Ectodermal cell (in vitro differentiated cells): ENCODE data around the gene DNMBP.
"Not testable (repeated sequence)": the region's sequence is repeated elsewhere in the genome, so short reads cannot be mapped to it uniquely, and the experiment has no call there.

ENCODE experiments used
- H3K27ac ChIP-seq: 2 replicates; pipeline ENCODE4 v1.7.0; 2013; ENCODE audit warnings: mild to moderate bottlenecking, low read depth, low read length; ENCODE audit not compliant: insufficient read depth, poor library complexity, severe bottlenecking
- H3K27me3 ChIP-seq: 2 replicates; pipeline ENCODE4 v1.7.0; 2013; ENCODE audit warnings: mild to moderate bottlenecking, low read length; ENCODE audit not compliant: insufficient read depth, control insufficient read depth, poor library complexity, severe bottlenecking
- H3K36me3 ChIP-seq: one replicate; pipeline ENCODE4 v1.7.0; 2013; ENCODE audit warnings: low read length; ENCODE audit not compliant: control insufficient read depth, insufficient read depth
- H3K4me1 ChIP-seq: one replicate; pipeline ENCODE4 v1.7.0; 2013; ENCODE audit warnings: low read length; ENCODE audit not compliant: control insufficient read depth, insufficient read depth
- H3K4me3 ChIP-seq: 2 replicates; pipeline ENCODE4 v1.7.0; 2013; ENCODE audit warnings: low read depth, low read length, control low read depth; ENCODE audit not compliant: insufficient read depth
- H3K9me3 ChIP-seq: 2 replicates; pipeline ENCODE4 v1.7.0; 2013; ENCODE audit warnings: mild to moderate bottlenecking, low read length, moderate library complexity; ENCODE audit not compliant: control insufficient read depth
- WGBS, 2 experiments: methylation state at CpG; one replicate each; pipeline ENCODE4 v1.1.7; 2013; ENCODE audit warnings: missing lambda C conversion rate in 2 of 2; 5-methylcytosine and 5-hydroxymethylcytosine counted together

Gene DNMBP

GRCh38 chr10:99916776-99917175 lies 93.0 kb downstream of the DNMBP start:
- Histone ChIP-seq H3K36me3 (no peaks in the 10 kb centered on the region), H3K4me1 (peaks cover 19% of the 10 kb centered on the region), H3K9me3 (no peaks in the 10 kb centered on the region), H3K27ac (no peak overlapping the region), H3K4me3 (no peak overlapping the region), H3K27me3 (no peaks in the 10 kb centered on the region)
- 80 to 91% methylated on average over 5 of the region's 5 CpGs for WGBS, 2 experiments

DNA sequence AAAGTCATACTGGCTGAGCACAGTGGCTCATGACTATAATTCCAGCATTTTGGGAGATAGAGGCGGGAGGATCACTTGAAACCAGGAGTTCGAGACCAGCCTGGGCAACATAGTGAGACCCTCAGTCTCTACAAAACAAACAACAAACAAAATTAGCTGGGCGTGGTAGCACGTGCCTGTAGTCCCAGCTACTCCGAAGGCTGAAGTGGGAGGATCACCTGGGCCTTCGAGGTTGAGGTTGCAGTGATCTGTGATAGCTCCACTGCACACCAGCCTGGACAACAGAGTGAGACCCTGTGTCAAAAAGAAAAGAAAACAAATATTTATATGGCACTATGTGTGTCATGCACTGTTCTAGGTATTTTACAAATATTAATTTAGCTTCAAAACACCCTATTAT lies 94.3 kb downstream of the DNMBP start:
- H3K4me1 ChIP-seq: peaks cover 20% of the 10 kb centered on the region
- no peak overlapping the region for H3K4me3 ChIP-seq
- no peaks in the 10 kb centered on the region for H3K9me3 ChIP-seq
- WGBS, 2 experiments: 91 to 95% methylated on average over 6 of the region's 6 CpGs
- H3K27ac ChIP-seq: no peak overlapping the region
- H3K27me3 ChIP-seq: no peaks in the 10 kb centered on the region
- H3K36me3 ChIP-seq: no peaks in the 10 kb centered on the region

DNA sequence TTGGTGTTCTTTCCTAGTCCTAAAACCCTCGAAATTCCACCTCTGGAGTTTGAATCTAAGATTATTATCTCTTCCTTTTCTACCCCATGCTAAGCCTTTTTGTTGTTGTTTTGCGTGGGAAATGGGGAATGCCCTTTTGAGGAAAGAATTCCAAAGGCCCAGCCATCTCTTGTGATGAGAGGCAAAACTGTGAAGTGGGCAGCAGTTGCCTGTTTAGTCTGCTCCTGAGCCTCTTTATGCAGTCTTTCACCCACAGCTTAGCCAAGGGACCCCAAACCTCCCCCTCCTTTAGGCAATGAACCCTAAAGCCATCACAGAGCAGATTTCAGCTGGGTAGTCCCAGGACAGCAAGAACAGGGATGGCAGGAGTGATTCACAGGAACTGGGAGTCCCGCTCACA lies 95.5 kb downstream of the DNMBP start:
- H3K9me3 ChIP-seq: no peaks in the 10 kb centered on the region
- H3K27ac ChIP-seq: peak overlapping the region; percentile 95
- no peaks in the 10 kb centered on the region for H3K27me3 ChIP-seq
- 25 to 28% methylated on average over 3 of the region's 3 CpGs for WGBS, 2 experiments
- no peak overlapping the region for H3K4me3 ChIP-seq
- H3K36me3 ChIP-seq: no peaks in the 10 kb centered on the region
- H3K4me1 ChIP-seq: peaks cover 21% of the 10 kb centered on the region

DNA sequence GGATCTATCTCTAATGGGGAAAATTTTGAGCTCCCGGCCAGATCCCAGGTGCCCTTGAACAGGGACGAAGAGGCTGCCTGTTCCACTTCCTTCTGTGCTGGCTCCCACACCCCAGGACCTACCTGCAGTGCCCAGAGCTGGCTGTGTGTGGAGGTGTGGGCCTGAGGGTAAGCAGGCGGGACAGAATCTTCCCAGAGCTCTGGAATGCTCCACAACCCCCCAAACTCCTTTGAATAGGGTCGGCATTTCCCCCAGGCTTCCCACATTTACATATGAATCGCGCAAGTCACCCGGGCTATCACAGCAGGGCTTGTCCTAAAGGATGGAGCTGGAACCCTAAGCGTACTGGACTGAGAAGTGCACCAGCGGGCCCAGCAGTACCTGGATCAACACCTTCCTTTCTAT lies 95.9 kb downstream of the DNMBP start:
- H3K9me3 ChIP-seq: no peaks in the 10 kb centered on the region
- H3K36me3 ChIP-seq: no peaks in the 10 kb centered on the region
- peaks cover 17% of the 10 kb centered on the region for H3K4me1 ChIP-seq
- WGBS, 2 experiments: 0 to 1% methylated on average over 9 of the region's 9 CpGs
- no peaks in the 10 kb centered on the region for H3K27me3 ChIP-seq
- peak overlapping the region; percentile 95 for H3K27ac ChIP-seq
- H3K4me3 ChIP-seq: peak overlapping the region; percentile 69

GRCh38 chr10:99912041-99912440 lies 97.7 kb downstream of the DNMBP start:
- Histone ChIP-seq H3K9me3 (no peaks in the 10 kb centered on the region), H3K27me3 (no peaks in the 10 kb centered on the region), H3K27ac (no peak overlapping the region), H3K36me3 (peaks cover 9% of the 10 kb centered on the region), H3K4me3 (peak overlapping the region; percentile 69), H3K4me1 (peaks cover 12% of the 10 kb centered on the region)

DNA sequence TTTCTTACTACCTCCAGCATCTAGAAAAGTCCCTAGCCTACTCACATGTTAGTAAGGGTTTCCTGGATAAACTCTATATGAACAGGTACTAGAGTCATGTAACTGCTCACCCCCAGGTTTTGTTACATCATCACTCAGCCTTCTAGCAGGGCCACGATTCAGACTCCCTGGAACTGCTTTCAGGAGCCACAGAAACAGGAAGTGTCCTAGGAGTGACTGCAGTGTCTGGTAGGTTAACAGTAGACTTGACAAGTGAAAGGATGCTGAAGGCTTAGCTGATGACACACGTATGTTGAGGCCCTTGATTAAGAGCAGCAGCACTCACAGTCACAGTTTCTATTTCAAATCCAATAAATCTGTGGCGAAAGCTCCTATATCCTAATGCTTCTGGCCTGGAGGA lies 101.2 kb downstream of the DNMBP start:
- no peaks in the 10 kb centered on the region for H3K9me3 ChIP-seq
- H3K4me1 ChIP-seq: peaks cover 4% of the 10 kb centered on the region
- peaks cover 35% of the 10 kb centered on the region for H3K36me3 ChIP-seq
- no peaks in the 10 kb centered on the region for H3K27me3 ChIP-seq
- WGBS, 2 experiments: 94 to 95% methylated on average over 3 of the region's 3 CpGs
- H3K4me3 ChIP-seq: no peak overlapping the region
- H3K27ac ChIP-seq: no peak overlapping the region

DNA sequence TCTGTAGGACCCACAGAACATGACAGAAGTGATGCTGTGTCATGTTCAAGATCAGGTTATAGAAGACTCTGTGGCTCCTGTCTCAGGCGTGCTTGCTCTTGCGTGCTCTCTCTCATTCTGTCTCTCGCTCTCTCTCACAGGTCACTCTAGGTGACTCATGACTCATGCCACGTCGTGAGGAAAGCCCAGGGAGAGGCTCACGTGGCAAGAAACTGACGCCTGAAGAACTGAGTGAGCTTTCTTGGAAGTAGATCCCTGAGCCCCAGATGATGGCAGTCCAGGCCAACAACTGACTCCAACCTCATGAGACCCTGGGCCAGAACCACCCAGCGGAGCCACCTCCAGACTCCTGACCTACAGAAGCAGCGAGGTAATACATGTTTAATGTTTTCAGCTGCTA lies 103.3 kb downstream of the DNMBP start:
- H3K4me3 ChIP-seq: no peak overlapping the region
- WGBS, 2 experiments: 90 to 91% methylated on average over 9 of the region's 9 CpGs
- H3K4me1 ChIP-seq: peaks cover 4% of the 10 kb centered on the region
- H3K27ac ChIP-seq: no peak overlapping the region
- no peaks in the 10 kb centered on the region for H3K27me3 ChIP-seq
- H3K9me3 ChIP-seq: no peaks in the 10 kb centered on the region
- peaks cover 36% of the 10 kb centered on the region for H3K36me3 ChIP-seq

DNA sequence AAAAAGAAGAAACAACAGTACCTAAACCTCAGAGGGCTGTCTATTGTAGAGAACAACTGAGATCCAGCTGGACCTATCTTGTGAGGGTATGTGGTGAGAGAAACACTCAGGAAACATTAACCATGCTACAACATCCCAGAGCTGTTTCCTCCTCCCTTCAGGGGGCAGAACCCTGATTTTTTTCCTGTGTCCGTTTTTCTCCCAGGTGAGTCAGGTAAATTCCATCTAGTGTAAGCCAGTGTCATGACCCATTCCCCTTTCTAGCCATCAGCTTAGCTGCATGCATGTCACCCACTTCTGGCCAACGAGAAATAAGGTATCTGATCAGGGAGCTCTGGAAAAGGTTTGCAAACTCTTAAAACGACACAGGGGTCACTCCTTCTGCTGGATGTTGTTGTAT lies 103.8 kb downstream of the DNMBP start:
- 93 to 94% methylated on average over 3 of the region's 3 CpGs for WGBS, 2 experiments
- Histone ChIP-seq H3K4me1 (peaks cover 4% of the 10 kb centered on the region), H3K27me3 (no peaks in the 10 kb centered on the region), H3K36me3 (peaks cover 39% of the 10 kb centered on the region), H3K4me3 (no peak overlapping the region), H3K27ac (no peak overlapping the region), H3K9me3 (no peaks in the 10 kb centered on the region)

DNA sequence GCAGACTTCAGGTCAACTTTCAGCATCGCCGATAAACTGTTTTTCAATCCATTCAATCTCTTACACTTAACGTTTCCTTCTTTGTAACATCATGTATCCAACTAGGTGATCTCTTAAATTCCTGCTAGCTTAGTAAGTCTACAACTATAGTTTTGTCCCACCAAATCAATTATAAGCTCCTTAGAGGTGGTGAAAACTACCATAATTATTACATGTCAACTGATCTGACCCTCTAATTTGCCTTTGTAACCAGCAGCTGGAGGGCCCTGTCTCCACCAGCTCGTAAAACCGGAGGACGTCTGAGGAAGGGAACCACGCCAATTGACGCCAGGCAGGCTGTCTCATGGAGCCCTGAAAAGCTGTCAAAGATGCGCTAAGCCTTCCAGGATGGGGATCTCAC lies 113.9 kb downstream of the DNMBP start:
- WGBS, 2 experiments: 95 to 96% methylated on average over 9 of the region's 9 CpGs
- no peaks in the 10 kb centered on the region for H3K27me3 ChIP-seq
- peaks cover 66% of the 10 kb centered on the region for H3K36me3 ChIP-seq
- H3K27ac ChIP-seq: no peak overlapping the region
- H3K4me1 ChIP-seq: no peaks in the 10 kb centered on the region
- H3K4me3 ChIP-seq: no peak overlapping the region
- no peaks in the 10 kb centered on the region for H3K9me3 ChIP-seq

DNA sequence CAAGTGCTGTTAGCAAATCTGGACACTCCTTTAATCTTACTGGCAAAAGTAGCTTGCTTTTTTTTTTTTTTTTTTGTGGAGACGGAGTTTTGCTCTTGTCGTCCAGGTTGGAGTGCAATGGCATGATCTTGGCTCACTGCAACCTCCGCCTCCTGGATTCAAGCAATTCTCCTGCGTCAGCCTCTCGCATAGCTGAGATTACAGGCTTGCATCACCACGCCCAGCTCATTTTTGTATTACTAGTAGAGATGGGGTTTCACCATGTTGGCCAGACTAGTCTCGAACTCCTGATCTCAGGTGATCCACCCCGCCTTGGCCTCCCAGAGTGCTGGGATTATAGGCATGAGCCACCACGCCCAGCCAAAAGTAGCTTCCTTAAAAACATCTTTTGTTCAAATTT lies 114.7 kb downstream of the DNMBP start:
- not testable (repeated sequence) for H3K27ac ChIP-seq, H3K27me3 ChIP-seq, H3K4me3 ChIP-seq, H3K4me1 ChIP-seq, H3K9me3 ChIP-seq
- 95 to 96% methylated on average over 9 of the region's 9 CpGs for WGBS, 2 experiments
- H3K36me3 ChIP-seq: peaks cover 74% of the 10 kb centered on the region

DNA sequence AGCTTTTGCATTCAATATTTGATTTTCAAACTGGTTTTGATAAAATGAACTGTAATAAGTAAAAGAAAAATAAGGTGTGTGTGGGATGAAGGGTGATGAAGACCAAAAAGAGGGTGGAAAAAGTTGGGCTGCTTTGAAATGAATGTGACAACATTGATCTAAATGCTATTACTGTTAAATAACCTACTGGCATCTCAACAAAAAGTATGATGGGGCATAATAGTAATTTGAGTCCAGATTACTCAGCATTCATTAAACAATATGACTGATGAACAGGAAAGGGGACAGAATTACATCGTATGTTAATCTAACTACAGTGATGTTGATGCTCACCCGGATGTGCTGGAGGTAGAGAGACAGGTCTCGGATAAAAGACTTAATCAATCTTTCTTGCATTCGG lies 115.1 kb downstream of the DNMBP start:
- peaks cover 75% of the 10 kb centered on the region for H3K36me3 ChIP-seq
- no peak overlapping the region for H3K27ac ChIP-seq
- WGBS, 2 experiments: 96 to 98% methylated on average over 4 of the region's 4 CpGs

More for the DNA sequence above, 115.1 kb downstream of the DNMBP start:
- Histone ChIP-seq H3K27me3 (no peaks in the 10 kb centered on the region), H3K9me3 (no peaks in the 10 kb centered on the region), H3K4me1 (no peaks in the 10 kb centered on the region), H3K4me3 (no peak overlapping the region)
